ENCODE results near the gene DUSP1.
"Not testable (repeated sequence)": the region's sequence is repeated elsewhere in the genome, so short reads cannot be mapped to it uniquely, and the experiment has no call there.

- TF ChIP-seq POLR2A (IDR thresholded peaks at IDR 0.05; ENCODE audit: low read depth); EP300 (IDR thresholded peaks at IDR 0.05): not testable (repeated sequence)
Observed at GRCh38 chr5:172783319-172783718, 12.3 kb upstream of the DUSP1 start.

Measured in esophagus muscularis mucosa (tissue), 2 donors.